Urinary bladder (tissue), 4 donors: ENCODE measurements around the gene ACADS. TPM values are rescaled to one million over a fixed set of nuclear protein-coding genes. Genes with fewer than 3 reads are reported as not detected.

Experiments used
- DNase-seq: peaks from one replicate; pipeline ENCODE4 v3.0.0-alpha.2; 2015; ENCODE audit errors: extremely low spot score
- H3K27ac ChIP-seq: one replicate; pipeline ENCODE4 v1.5.1; 2013; ENCODE audit warnings: low read depth, mild to moderate bottlenecking, moderate library complexity
- H3K36me3 ChIP-seq: one replicate; pipeline ENCODE4 v1.6.1; 2013; ENCODE audit warnings: mild to moderate bottlenecking, moderate library complexity; ENCODE audit not compliant: insufficient read depth
- H3K4me1 ChIP-seq: one replicate; pipeline ENCODE4 v1.6.1; 2013; ENCODE audit warnings: mild to moderate bottlenecking, moderate library complexity; ENCODE audit not compliant: insufficient read depth
- H3K4me3 ChIP-seq: one replicate; pipeline ENCODE4 v1.5.1; 2013; ENCODE audit warnings: low read depth, low read length
- WGBS: extraction: QIAGEN DNeasy Blood & Tissue Kit; methylation state at CpG from one replicate; pipeline ENCODE4 v1.1.7; 2013; 5-methylcytosine and 5-hydroxymethylcytosine counted together
- polyA plus RNA-seq: library from polyadenylated mRNA; stranded (reverse); fragments of 200-250 nt; gene quantifications from one replicate; pipeline ENCODE4 v1.2.3, GENCODE V29; 2013
- total RNA-seq: library from RNA; depleted of rRNA; stranded (reverse); fragments of >200 nt; gene quantifications from one replicate; pipeline ENCODE4 v1.2.3, GENCODE V29; 2014
- donor health status: healthy with polysubstance abuse.
- donor health status: healthy.

The ACADS gene
- total and polyA plus RNA-seq, 2 donors = 6.7 to 35.6 TPM

- H3K27ac ChIP-seq = no peak overlapping the region
- H3K4me3 ChIP-seq = no peak overlapping the region
- no peak for DNase-seq
- no peaks in the 10 kb centered on the region for H3K4me1 ChIP-seq
- H3K36me3 ChIP-seq = no peaks in the 10 kb centered on the region
- 82% methylated on average over 16 of the region's 16 CpGs for WGBS
Observed at GRCh38 chr12:120739821-120740613, 14.4 kb downstream of the ACADS start.

DNA sequence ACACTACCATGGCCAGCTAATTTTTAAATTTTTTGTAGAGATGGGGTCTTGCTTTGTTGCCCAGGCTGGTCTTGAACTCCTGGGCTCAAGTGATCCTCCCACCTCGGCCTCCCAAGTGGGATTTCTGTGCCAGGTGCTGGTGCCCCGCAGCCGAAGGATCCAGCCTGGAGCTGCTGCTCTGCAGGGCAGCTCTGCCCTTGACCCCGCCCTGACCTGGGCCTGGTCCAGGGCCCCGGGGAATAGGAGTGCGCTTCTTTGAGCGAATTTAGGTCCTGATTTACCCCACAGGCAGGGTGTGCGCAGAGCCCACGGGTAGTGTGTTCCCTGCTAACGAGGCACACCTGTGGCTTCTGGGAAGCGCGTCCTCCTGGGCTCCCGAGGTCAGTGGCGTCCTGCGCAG lies 15.2 kb downstream of the ACADS start:
- 90% methylated on average over 15 of the region's 15 CpGs for WGBS
- Histone ChIP-seq H3K4me1 (no peaks in the 10 kb centered on the region), H3K27ac (no peak overlapping the region), H3K36me3 (no peaks in the 10 kb centered on the region), H3K4me3 (no peak overlapping the region)
- no peak for DNase-seq

DNA sequence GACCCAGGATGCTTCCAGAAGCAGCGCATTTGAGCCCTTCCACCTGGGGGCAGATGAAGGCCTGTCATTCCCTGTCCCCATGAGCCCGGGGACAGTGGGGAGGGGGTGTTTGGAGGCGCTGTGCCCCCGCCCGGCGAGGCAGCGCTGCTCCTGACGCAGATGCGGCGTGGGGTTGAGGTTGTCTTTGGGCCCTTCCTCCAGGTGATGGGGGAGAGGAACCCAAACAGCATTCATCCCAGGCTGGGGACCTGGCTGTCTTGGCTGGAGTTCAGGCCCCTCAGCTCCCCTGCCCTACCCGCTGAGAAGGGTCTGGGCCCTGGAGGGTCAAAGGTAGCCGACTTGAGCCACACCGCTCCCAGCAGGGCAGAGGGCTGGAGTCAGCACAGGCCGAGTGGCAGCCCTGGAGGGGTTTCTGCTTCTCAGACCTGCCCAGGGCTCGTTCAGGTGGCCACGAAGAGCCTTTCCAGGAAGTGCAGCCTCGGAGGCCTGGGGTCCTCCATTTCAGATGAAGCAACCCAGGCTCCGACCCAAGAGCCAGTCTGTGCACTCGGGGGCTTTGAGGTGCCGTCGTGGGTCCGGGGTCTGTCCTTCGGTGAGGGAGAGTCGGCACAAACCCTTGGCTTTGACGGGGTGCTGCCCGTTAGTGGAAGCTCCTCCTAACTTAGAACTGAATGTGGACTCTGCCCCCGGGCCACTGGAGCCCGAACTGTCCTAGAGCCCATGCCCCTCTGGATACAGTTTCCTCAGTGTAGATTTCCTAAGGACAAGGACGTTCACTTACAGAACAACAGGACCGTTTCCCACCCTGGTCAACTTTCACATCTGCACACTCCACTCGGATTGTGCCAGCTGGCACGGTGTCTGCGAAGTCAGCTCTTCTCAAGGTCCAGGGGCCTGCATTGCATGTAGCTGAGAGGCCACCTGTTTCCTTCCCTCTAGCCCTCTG lies 16.1 kb downstream of the ACADS start:
- no peaks in the 10 kb centered on the region for H3K36me3 ChIP-seq
- DNase-seq = no peak
- no peak overlapping the region for H3K4me3 ChIP-seq
- 80% methylated on average over 33 of the region's 33 CpGs for WGBS
- H3K27ac ChIP-seq = no peak overlapping the region
- H3K4me1 ChIP-seq = no peaks in the 10 kb centered on the region

DNA sequence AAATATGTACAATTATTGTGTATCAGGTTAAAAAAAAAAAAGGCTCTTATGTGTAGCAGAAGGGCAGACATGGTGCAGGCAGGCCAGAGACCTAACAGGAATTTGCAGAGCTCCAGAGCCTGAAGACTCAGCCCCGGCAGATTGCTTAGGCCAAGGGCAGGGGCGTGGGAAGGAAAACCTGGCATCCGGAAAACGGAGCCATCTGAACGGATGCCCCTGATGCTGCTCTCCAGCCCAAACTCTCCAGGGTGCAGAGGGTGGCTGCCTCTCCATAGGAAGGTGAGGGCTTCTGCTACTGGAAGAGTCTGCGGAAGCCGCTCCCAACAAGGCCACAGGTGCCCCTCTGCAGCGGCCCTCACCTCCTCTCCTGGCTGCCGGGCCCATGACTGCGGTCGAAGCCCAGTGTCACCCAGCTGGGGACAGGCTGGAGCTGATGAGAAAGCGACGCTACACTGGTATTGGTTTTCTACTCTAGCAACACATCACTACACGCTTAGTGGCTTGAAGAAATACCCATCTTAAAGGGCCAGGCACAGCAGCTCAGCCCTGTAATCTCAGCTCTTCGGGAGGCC lies 19.4 kb downstream of the ACADS start:
- H3K36me3 ChIP-seq = no peaks in the 10 kb centered on the region
- DNase-seq = no peak
- H3K4me1 ChIP-seq = no peaks in the 10 kb centered on the region
- 85% methylated on average over 15 of the region's 15 CpGs for WGBS
- H3K27ac ChIP-seq = no peak overlapping the region
- no peak overlapping the region for H3K4me3 ChIP-seq

DNA sequence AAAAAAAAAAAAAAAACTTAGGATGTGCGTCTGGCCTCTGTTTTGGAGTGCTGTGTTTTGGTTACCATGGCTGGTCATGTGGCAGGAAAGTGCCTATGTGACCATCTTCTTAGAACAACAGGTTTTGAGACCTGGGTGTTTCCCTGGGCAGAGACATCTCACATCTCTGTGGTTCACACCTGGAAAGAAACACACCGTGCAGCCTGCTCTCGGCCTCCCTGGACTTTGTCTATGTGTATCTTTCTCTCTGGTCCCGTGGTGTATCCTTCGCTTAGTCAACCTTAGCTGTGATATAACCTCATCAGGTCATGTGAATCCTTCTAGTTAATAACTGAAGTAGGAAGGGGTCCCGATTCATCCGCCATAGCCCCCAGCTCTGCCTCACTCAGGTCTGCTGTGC lies 22.6 kb downstream of the ACADS start:
- Histone ChIP-seq H3K27ac (no peak overlapping the region), H3K4me1 (no peaks in the 10 kb centered on the region), H3K4me3 (no peak overlapping the region), H3K36me3 (no peaks in the 10 kb centered on the region)
- WGBS = 88% methylated on average over 7 of the region's 7 CpGs
- DNase-seq = no peak

GRCh38 chr12:120749256-120749655 lies 23.6 kb downstream of the ACADS start:
- Histone ChIP-seq H3K4me3 (no peak overlapping the region), H3K36me3 (no peaks in the 10 kb centered on the region), H3K27ac (no peak overlapping the region), H3K4me1 (no peaks in the 10 kb centered on the region)
- DNase-seq = no peak
- 66% methylated on average over 5 of the region's 5 CpGs for WGBS

DNA sequence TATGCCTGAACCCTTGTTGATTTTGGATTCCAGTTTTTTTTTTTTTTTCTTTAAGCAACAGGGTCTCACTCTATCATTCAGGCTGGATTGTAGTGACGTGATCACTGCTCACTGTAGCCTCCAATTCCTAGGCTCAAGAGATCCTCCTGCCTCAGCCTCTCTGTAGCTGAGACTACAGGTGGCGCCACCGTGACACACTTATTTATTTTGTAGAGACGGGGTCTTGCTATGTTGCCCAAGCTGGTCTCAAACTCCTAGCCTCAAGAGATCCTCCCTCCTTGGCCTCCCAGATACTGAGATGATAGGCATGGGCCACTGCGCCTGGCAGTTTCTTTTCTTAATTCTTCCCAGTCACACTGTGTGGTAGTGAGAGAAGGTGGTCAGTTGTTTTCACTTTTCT lies 25.2 kb downstream of the ACADS start:
- WGBS = 98% methylated on average over 5 of the region's 5 CpGs
- Histone ChIP-seq H3K27ac (no peak overlapping the region), H3K36me3 (no peaks in the 10 kb centered on the region), H3K4me1 (no peaks in the 10 kb centered on the region), H3K4me3 (no peak overlapping the region)
- DNase-seq = no peak

- Histone ChIP-seq H3K4me3 (no peak overlapping the region), H3K36me3 (no peaks in the 10 kb centered on the region)
Observed at GRCh38 chr12:120751389-120751788, 25.8 kb downstream of the ACADS start.

GRCh38 chr12:120754792-120755191 lies 29.2 kb downstream of the ACADS start:
- Histone ChIP-seq H3K4me1 (no peaks in the 10 kb centered on the region), H3K36me3 (no peaks in the 10 kb centered on the region), H3K27ac (no peak overlapping the region), H3K4me3 (no peak overlapping the region)
- no peak for DNase-seq

More at GRCh38 chr12:120751389-120751788, 25.8 kb downstream of the ACADS start:
- Histone ChIP-seq H3K27ac (no peak overlapping the region), H3K4me1 (no peaks in the 10 kb centered on the region)
- no peak for DNase-seq
- WGBS = 96% methylated on average over 9 of the region's 9 CpGs

DNA sequence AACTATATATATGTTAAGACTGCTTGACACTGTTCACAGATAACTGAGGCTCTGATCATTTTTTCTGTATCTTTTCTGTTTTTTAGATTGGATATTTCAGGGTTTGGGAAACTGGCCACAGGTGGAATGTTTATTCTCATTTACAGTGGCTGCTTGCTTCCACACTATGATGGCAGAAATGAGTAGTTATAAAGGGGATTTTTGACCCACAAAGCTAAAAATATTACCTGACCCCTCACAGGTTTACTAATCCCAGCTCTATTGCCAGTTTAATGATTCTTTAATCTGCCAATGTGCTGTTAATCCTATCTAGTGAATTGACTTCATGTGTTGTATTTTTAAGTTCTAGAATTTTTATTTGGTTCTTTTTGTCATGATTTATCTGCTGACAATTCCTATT lies 29.6 kb downstream of the ACADS start:
- Histone ChIP-seq H3K4me1 (no peaks in the 10 kb centered on the region), H3K4me3 (no peak overlapping the region), H3K36me3 (no peaks in the 10 kb centered on the region), H3K27ac (no peak overlapping the region)
- DNase-seq = no peak

- Histone ChIP-seq H3K36me3 (no peaks in the 10 kb centered on the region), H3K4me3 (no peak overlapping the region), H3K4me1 (no peaks in the 10 kb centered on the region), H3K27ac (no peak overlapping the region)
- DNase-seq = no peak
- WGBS = 54% methylated on average over 4 of the region's 4 CpGs
Observed at GRCh38 chr12:120757226-120757742, 31.7 kb downstream of the ACADS start.

DNA sequence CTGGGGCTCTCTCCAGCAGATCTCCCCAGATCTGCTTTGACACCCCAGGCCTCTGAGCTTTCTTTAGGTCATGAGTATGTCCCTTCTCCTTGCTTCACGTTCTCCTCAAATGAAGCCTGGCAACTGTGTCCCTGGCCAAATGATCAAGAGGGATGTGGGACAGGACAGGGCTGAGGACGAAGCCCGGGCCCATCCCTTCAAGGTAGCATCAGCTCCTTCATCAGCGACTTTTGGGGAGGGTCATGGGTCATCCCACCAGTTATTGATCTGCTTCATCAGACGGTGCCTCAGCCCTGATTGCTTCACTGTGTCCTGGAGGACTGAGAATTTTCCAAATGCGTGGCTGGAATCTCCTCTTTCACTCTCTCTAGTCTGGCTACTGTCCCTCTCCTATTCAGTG lies 32.3 kb downstream of the ACADS start:
- 90% methylated on average over 6 of the region's 6 CpGs for WGBS
- DNase-seq = no peak
- no peak overlapping the region for H3K27ac ChIP-seq
- no peak overlapping the region for H3K4me3 ChIP-seq
- H3K36me3 ChIP-seq = peaks cover 3% of the 10 kb centered on the region
- no peaks in the 10 kb centered on the region for H3K4me1 ChIP-seq

GRCh38 chr12:120758798-120759590 lies 33.4 kb downstream of the ACADS start:
- DNase-seq = no peak
- WGBS = 92% methylated on average over 7 of the region's 7 CpGs

More at GRCh38 chr12:120758798-120759590, 33.4 kb downstream of the ACADS start:
- no peak overlapping the region for H3K4me3 ChIP-seq
- H3K36me3 ChIP-seq = peaks cover 7% of the 10 kb centered on the region
- no peaks in the 10 kb centered on the region for H3K4me1 ChIP-seq
- no peak overlapping the region for H3K27ac ChIP-seq
